WERI-Rb-1 (cell line): ENCODE data around the gene ASPSCR1.

Experiments
- DNase-seq: peaks from one replicate; pipeline ENCODE4 v3.0.0-alpha.2; 2020
- H3K27ac ChIP-seq: fragments of 250-450 bp; sonication (Bioruptor Pico); 2 replicates; pipeline ENCODE4 v1.5.1; 2020; ENCODE audit warnings: mild to moderate bottlenecking, moderate library complexity
- H3K27me3 ChIP-seq: fragments of 250-450 bp; sonication (Bioruptor Pico); 2 replicates; pipeline ENCODE4 v1.5.1; 2021; ENCODE audit warnings: mild to moderate bottlenecking, low read depth, moderate library complexity; ENCODE audit not compliant: insufficient read depth, severe bottlenecking
- H3K36me3 ChIP-seq: fragments of 250-450 bp; sonication (Bioruptor Pico); 2 replicates; pipeline ENCODE4 v1.5.1; 2020; ENCODE audit warnings: mild to moderate bottlenecking, moderate library complexity
- H3K4me3 ChIP-seq: 2 replicates; pipeline ENCODE4 v1.5.1; 2011; ENCODE audit warnings: low read depth, mild to moderate bottlenecking, control low read depth, low read length
- H3K9me3 ChIP-seq: fragments of 250-450 bp; sonication (Bioruptor Pico); 2 replicates; pipeline ENCODE4 v1.5.1; 2021; ENCODE audit warnings: mild to moderate bottlenecking, moderate library complexity; ENCODE audit not compliant: severe bottlenecking
- TF ChIP-seq, protein P1 (sequence below): IDR thresholded peaks from 2 replicates; pipeline ENCODE4 v1.5.1; 2011; ENCODE audit warnings: low read depth, mild to moderate bottlenecking, control low read depth, inconsistent platforms, low read length

ASPSCR1 gene

GRCh38 chr17:82006468-82007227, 29.2 kb downstream of the ASPSCR1 start:
- Histone ChIP-seq H3K36me3 (peaks cover 12% of the 10 kb centered on the region), H3K4me3 (no peak overlapping the region), H3K27ac (peak overlapping the region; percentile 56), H3K27me3 (no peaks in the 10 kb centered on the region), H3K9me3 (no peaks in the 10 kb centered on the region)
- DNase-seq: peak; percentile 76
- TF ChIP-seq, protein P1, sequence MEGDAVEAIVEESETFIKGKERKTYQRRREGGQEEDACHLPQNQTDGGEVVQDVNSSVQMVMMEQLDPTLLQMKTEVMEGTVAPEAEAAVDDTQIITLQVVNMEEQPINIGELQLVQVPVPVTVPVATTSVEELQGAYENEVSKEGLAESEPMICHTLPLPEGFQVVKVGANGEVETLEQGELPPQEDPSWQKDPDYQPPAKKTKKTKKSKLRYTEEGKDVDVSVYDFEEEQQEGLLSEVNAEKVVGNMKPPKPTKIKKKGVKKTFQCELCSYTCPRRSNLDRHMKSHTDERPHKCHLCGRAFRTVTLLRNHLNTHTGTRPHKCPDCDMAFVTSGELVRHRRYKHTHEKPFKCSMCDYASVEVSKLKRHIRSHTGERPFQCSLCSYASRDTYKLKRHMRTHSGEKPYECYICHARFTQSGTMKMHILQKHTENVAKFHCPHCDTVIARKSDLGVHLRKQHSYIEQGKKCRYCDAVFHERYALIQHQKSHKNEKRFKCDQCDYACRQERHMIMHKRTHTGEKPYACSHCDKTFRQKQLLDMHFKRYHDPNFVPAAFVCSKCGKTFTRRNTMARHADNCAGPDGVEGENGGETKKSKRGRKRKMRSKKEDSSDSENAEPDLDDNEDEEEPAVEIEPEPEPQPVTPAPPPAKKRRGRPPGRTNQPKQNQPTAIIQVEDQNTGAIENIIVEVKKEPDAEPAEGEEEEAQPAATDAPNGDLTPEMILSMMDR: no peak

- H3K27ac ChIP-seq: peak overlapping the region; percentile 56
Observed at GRCh38 chr17:82007228-82007494, 29.7 kb downstream of the ASPSCR1 start.

GRCh38 chr17:82007495-82008257, 30.2 kb downstream of the ASPSCR1 start:
- peaks cover 17% of the 10 kb centered on the region for H3K36me3 ChIP-seq

More at GRCh38 chr17:82007228-82007494, 29.7 kb downstream of the ASPSCR1 start:
- Histone ChIP-seq H3K36me3 (peaks cover 17% of the 10 kb centered on the region), H3K27me3 (no peaks in the 10 kb centered on the region), H3K4me3 (no peak overlapping the region), H3K9me3 (no peaks in the 10 kb centered on the region)
- no peak for DNase-seq
- TF ChIP-seq, protein P1: no peak

DNA sequence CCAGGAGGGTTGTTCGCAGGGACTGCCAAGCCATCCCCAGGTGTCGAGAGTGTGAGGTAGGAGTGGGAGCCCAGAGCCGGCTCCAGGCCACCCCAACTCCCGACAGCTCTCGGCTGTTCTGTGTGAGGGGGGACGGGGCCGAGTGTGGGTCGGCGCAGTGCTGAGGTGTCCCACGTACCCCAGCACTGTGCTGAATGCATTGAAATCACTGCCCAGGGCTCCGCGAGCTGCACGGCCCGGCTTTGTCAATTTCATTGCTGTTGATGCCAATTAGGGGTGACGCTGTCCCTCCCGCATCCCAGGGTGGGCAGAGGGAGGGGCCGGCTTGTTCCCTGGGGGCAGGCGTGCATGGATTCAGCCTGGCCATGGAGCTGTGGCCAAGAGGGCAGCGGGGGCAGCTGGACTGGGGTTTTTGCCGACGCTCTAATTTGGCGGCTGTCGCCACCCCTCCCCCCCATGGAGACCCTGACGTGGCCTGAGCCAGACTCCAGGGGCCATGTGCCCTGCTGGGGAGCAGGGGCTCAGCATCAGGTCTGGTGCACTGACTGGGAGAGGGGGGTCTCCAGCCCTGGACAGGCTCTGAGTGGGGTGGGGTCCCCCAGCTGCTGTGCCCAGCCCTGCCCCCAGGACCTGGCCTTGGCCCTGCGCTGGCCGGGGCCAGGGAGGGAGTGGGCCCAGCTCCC, 31.0 kb downstream of the ASPSCR1 start:
- Histone ChIP-seq H3K36me3 (peaks cover 21% of the 10 kb centered on the region), H3K4me3 (no peak overlapping the region), H3K27me3 (no peaks in the 10 kb centered on the region), H3K27ac (no peak overlapping the region), H3K9me3 (no peaks in the 10 kb centered on the region)
- TF ChIP-seq, protein P1: no peak
- no peak for DNase-seq

More at GRCh38 chr17:82007495-82008257, 30.2 kb downstream of the ASPSCR1 start:
- TF ChIP-seq, protein P1: peak; percentile 37
- DNase-seq: no peak
- H3K4me3 ChIP-seq: no peak overlapping the region
- H3K27ac ChIP-seq: peak overlapping the region; percentile 56
- no peaks in the 10 kb centered on the region for H3K9me3 ChIP-seq
- H3K27me3 ChIP-seq: no peaks in the 10 kb centered on the region

GRCh38 chr17:82008941-82009405, 31.5 kb downstream of the ASPSCR1 start:
- no peak overlapping the region for H3K4me3 ChIP-seq
- H3K9me3 ChIP-seq: no peaks in the 10 kb centered on the region
- H3K36me3 ChIP-seq: peaks cover 21% of the 10 kb centered on the region
- H3K27me3 ChIP-seq: no peaks in the 10 kb centered on the region
- TF ChIP-seq, protein P1: no peak
- H3K27ac ChIP-seq: no peak overlapping the region
- DNase-seq: no peak
